NCI-H82 (cell line): ENCODE measurements around the gene GLOD4.
"Not testable (repeated sequence)": the region's sequence is repeated elsewhere in the genome, so short reads cannot be mapped to it uniquely, and the experiment has no call there.

Source experiments
- DNase-seq: peaks from one replicate; lab custom pipeline; 2025; lab: John Stamatoyannopoulos, UW

Gene GLOD4, protein sequence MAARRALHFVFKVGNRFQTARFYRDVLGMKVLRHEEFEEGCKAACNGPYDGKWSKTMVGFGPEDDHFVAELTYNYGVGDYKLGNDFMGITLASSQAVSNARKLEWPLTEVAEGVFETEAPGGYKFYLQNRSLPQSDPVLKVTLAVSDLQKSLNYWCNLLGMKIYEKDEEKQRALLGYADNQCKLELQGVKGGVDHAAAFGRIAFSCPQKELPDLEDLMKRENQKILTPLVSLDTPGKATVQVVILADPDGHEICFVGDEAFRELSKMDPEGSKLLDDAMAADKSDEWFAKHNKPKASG

DNA sequence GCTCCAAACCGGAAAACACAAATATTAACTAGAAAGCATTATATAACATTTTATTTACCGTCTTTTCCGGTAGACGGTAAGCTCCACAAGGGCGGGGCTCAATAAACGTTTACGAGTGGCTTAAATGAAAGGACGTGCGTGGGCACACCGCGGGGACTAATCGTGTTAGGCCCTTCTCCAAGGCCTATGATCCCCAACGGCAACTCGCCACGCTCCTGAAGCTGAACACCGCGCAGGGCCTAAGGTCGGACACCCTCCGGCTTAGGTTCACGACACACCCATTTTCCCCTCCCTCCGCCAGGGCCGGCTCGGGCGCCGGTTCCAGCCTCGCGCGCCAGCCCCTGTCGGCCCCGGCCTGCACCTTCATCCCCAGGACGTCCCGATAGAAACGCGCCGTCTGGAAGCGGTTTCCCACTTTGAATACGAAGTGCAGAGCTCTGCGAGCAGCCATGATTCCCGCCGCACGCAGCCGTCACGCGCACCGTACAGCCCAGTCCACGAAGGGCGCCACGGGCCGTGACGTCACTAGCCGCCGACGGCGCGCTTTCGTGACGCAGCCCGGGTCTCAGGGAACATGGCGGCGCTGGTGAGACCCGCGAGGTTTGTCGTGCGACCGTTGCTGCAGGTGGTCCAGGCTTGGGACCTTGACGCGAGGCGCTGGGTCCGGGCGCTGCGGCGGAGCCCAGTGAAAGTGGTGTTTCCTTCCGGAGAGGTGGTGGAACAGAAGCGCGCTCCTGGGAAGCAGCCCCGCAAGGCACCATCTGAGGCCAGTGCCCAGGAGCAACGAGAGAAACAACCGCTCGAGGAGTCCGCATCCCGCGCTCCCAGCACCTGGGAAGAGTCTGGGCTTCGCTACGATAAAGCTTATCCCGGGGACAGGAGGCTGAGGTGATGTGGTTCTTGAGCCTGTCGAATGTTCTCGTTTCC, at the start of gene GLOD4, which contains the start of gene MRM3:
GLOD4 (minus strand) TSS at position 476 of the 927 bp plus-strand sequence; CDS start at position 451, 25 bp downstream.
MRM3 (plus strand) TSS at position 549 of the 927 bp plus-strand sequence; CDS start at position 575, 26 bp downstream.
- DNase-seq: peak; percentile 93

DNA sequence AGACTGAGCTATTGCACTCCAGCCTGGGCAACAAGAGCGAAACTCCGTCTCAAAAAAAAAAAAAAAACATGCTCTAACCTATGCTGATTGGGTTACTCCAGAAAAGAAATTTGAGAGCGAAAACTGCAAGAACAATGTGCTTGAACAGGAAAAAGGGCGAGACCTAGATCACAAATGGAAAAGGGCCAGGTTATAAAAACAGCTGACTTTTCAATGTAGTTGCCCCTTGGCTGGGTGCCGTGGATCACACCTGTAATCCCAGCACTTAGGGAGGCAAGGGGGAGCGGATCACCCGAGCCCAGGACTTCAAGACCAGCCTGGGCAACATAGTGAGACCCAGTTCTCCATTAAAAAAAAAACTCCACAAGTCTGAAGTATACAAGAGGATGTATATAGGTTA, 48.9 kb upstream of the GLOD4 start:
- DNase-seq: no peak

DNA sequence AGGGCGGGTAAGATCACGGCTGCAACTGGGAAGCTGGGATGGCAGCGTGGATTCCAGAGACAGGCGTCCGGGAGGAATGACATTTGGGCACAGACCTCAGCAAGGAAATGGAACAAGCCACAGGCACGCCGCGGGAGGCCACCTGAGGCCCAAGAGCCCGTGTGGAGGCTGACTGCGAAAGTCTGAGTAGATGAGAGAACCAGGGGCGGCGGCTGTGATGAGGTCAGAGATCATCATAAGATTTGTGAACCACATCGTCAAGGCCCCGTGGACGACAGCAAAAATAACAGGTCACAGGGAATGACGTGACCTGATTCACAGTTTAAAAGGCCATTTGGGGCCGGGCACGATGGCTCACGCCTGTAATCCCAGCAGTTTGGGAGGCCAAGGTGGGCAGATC, 48.3 kb upstream of the GLOD4 start:
- DNase-seq: no peak

DNA sequence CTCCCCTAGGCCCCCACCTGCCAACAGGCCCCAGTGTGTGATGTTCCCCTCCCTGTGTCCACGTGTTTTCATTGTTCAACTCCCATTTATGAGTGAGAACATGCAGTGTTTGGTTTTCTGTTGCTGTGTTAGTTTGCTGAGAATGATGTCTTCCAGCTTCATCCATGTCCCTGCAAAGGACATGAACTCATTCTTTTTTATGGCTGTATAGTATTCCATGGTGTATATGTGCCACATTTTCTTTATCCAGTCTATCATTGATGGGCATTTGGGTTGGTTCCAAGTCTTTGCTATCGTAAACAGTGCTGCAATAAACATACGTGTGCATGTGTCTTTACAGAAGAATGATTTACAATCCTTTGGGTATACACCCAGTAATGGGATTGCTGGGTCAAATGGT, 47.5 kb upstream of the GLOD4 start:
- not testable (repeated sequence) for DNase-seq

DNA sequence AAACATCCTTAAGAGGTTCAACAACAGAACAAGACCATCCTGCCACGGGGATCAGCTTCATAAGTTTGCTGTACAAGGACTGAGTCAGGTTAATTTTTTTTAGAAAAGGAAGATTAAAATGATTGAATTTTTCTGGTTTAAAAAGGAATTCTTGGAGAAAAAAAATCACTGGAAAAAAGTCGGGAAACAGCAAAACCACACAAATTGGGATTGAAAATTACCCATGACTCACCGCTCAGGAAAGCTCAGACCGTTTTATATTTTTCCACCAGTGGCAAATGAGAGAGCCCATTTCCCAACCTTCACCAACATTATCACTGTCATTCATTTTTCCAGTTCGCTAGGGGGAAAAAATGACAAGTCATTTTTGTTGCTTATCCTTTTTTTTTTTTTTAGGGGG, 46.7 kb upstream of the GLOD4 start:
- DNase-seq: no peak

DNA sequence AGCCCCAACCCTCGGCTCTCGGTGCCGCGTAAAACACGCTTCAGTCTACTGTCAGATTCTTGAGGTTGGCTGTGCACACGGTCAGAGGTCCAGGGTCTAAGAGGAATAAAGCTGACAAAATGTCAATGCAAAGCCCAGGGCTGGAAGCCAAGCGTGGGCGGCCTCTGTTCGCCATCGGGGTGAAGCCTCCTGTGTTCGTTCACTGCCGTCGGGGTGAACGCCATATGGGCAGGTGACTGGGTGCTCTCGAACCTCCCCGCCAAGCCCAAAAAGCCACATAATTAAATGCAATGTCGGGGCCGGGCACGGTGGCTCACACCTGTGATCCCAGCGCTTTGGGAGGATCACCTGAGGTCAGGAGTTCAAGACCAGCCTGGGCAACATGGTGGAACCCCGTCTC, 44.7 kb upstream of the GLOD4 start:
- DNase-seq: no peak

DNA sequence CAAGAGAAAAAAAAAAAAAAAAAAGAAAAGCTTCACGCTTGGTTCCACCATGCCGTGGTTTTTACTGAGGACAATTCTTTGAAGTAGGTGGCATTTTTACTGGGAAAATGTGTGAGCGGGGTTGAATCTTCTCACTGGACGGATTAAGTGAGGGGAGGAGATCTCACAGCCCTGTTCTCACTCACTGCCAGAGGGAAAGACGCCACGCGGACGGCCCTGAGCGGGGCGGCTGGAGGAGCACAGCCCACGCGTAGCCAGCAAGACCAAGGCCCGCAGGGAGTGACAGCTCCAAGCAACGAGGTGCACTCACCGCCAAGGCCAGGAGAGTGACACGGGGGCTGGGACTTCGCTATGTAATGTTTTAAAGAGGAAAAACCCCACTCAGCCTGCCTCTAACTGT, 43.1 kb upstream of the GLOD4 start:
- DNase-seq: no peak

DNA sequence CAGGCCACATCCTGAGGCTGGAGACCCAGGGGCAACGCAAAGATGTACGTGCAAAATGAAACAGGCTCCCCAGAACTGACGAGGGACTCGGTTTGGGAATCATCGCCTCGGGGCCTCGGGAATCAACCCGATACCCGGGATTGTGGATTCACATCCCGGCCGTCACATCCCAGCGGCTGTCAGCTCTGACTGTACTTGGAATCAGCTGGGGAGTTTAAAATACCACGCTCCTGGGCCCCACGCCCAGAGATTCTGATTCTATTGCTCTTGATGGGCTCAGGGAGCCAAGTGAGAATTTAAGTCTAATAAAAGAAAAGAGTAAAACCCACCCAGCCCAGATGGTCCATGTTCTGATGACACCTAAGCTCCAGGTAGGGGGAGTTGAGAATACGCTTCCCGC, 42.3 kb upstream of the GLOD4 start:
- DNase-seq: no peak

DNA sequence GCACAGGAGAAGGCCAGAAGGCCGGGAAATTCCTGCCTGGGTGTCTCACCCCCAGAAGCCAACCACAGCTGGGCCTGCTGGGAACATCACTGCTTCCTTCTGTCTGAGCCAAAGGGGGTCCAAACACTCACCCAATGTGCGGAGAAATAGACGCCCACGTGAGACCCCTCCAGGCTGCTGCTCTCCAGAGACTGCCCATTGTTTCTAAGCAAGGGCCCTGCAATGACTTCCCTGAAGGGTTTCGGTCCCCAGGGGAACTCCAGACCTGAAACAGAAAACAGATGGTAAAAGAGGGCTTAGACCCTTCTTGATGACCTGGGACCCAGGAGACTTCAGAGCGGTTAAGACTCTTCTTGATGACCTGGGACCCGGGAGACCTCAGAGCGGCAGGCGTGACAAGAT, 41.4 kb upstream of the GLOD4 start:
- DNase-seq: peak; percentile 90

DNA sequence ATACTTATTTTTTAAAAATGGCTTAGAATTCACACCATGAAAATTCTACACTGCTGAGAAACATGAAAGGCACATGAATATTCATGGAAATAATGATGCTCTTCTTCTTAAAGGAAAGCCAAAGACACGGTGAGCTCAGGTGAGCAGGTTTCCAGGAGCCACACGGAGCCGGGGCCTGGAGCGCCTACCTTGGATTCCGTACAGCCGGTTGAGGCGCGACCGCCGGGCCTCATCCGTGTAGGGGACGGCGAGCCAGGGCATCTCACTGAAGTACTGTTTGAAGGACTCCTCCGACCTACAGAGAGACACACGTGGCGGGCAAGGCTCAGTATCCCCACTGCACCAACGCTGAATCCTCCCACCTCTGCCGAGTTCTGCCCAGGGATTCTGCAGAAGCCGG, 37.2 kb upstream of the GLOD4 start:
- DNase-seq: no peak

DNA sequence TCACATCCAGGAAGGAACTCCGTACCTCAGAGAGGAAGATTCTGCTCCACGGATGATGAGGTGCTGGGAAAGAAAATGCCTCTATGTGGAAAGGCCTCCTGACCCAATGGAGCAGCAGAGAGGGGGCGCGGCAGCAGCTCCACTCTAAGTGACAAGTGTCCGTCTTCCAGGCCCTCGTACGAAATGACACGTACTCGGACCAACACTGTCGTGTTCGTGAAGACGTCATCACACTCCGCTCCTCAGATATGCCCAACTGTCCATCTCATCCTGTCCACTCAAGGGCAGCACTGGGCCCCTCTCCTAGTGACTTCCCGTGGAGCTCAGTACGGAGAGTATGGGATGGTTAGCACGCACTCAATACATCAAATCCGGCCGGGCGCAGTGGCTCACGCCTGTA, 32.3 kb upstream of the GLOD4 start:
- no peak for DNase-seq

DNA sequence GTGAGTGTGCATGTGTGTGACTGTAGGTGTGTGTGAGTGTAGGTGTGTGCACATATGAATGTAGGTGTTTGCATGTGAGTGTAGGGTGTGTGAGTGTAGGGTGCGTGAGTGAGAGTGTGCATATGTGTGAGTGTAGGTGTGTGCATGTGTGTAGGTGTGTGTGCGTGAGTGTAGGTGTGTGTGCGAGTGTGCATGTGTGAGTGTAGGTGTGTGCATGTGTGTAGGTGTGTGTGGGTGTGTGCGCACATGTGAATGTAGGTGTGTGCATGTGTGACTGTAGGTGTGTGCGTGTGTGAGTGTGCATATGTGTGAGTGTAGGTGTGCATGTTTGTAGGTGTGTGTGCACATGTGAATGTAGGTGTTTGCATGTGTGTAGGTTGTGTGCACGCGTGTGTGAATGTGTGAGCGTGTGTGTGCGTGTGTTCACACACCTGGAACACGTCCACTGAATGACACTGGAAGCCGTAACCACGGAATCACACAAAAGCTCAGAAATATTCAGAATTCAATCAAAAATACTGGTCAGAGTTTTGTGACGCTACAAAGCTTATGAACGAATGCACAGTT, 30.6 kb upstream of the GLOD4 start:
- no peak for DNase-seq

DNA sequence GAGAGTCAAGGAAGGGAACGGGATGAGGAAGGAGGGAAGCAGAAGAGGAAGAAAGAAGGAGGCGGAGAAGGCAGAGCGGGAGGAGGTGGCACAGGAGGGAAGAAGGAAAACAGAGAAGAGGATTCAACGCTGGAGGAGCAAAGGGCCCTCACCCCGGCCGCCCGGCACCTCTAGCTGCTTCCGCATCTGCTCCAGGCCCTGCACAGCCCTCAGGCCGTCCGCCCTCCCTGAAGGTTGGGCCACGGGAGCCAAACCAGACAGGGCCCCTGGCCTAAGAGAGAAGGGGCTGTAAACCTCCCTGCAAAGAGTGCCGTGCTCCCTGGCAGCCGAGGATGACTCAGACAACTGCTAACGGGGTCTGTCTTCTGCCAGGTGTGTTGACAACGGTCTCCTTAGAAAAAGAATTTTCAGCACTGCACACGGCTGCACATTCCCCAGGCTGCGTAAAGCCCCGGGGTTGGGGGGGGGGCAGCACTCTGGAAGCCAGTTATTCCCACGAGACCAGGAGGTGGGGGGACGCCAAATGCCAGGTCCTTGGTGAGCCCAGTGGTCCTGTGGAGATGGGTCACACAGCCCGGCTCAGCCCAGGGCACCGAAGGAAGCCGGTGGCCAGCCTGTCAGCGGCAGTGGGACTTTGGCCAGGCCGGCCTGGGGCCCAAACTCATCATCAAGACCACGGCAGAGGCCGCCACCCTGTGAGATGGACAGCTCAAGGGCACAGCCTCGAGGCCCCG, 29.1 kb upstream of the GLOD4 start:
- peak; percentile 37 for DNase-seq

DNA sequence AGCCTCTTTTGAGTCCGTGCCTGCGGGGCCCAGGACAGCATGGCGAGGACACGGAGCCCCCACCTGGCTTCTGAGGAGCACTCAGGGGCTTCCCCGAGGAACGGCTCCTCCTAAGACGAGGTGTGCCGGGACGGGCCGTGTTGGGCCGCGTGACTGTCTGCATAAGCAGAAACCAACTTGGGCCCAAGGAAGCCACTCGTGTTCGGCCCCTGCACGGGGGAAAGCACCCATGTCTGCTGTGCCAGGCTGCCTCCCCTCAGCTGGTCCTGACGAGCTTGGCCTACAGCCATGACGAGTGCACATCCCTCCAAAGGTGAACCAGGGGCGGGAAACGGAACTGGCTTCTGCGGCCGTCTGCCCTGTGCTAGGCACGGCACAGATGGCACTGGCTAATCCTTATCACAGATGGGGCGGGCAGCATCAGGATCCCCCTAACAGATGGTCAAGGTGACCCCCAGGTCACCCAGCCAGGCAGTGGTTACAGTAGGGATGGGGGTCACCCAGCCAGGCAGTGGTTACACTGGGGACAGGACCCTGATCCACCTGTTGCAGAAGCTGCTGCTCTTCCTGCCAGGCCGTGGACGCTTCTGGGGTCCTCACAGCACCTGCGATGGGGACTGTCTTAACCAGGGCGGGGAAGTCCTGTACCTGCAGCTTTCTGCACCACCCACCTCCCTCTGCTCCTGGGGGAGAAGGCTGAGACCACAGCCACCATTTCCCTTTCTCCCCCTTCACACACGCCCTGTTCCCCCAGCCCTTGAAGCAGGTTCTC, 25.6 kb upstream of the GLOD4 start:
- DNase-seq: peak; percentile 88

DNA sequence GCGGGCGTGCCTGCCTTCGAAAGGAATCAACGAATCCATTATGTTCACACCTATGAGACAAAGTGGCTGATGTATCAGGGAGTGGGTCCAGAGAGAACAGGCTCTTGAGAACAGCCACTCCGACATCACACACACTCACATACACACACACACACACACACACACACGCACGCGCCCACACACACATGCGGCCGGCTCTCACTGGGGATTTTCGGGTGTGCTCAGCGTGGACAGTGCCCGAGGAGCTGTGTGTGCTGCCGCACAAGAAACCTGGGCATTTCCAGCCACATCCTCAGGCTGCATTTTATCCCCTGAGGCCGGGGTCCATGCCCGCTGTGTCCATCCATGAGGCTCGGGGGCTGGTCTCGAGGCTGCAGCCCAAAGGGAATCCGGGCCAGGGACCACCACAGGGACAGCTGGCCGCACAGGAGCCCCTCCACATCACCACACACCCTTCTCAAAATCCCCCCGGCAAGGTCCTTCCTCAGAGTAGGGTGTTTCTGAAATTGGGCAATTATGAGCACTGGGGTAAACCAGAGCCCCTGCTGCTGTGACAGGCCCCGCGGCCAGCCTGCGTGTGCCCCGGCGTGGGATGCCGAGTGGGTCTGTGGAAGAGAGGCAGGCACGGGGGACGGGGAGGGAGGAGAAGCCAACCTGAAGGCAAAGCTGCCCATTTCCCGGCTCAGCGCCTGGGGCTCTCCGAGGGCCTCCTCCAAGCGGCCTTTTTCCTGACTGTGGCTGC, 24.9 kb upstream of the GLOD4 start:
- no peak for DNase-seq

DNA sequence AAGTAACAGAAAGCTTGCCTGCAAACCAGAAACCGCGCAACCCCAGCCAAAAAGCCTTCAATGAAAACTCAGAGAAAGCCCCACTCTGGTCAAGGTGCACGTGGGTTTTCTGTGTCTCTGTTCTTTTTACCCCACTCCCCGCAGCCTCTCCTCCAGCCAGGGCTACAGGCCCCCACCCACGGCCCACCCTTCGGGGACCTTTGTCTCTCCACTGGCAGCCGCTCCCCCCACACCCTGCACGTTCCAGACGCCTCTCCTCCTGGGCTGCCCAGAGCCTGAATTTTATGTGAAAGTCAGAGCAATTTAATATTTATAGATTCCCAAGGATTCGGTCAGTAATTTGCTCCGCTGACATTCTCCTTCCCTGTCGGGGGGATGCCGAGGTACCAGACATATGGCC, 24.3 kb upstream of the GLOD4 start:
- DNase-seq: no peak

DNA sequence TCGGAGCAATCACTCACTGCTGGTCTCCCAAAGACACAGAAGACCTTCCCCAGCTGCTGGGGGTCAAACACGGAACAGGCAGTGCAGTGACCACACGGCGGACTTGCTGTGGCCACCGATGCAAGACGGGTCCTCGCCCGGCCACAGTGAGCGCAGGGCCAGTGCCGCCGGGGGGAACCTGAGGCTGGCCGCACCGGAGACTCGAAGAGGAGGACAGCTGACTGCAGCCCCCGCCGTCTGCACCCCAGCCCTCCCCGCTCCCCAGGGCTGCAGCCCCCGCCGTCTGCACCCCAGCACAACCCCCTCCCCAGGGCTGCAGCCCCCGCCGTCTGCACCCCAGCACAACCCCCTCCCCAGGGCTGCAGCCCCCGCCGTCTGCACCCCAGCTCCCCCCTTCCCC, 23.8 kb upstream of the GLOD4 start:
- DNase-seq: not testable (repeated sequence)

DNA sequence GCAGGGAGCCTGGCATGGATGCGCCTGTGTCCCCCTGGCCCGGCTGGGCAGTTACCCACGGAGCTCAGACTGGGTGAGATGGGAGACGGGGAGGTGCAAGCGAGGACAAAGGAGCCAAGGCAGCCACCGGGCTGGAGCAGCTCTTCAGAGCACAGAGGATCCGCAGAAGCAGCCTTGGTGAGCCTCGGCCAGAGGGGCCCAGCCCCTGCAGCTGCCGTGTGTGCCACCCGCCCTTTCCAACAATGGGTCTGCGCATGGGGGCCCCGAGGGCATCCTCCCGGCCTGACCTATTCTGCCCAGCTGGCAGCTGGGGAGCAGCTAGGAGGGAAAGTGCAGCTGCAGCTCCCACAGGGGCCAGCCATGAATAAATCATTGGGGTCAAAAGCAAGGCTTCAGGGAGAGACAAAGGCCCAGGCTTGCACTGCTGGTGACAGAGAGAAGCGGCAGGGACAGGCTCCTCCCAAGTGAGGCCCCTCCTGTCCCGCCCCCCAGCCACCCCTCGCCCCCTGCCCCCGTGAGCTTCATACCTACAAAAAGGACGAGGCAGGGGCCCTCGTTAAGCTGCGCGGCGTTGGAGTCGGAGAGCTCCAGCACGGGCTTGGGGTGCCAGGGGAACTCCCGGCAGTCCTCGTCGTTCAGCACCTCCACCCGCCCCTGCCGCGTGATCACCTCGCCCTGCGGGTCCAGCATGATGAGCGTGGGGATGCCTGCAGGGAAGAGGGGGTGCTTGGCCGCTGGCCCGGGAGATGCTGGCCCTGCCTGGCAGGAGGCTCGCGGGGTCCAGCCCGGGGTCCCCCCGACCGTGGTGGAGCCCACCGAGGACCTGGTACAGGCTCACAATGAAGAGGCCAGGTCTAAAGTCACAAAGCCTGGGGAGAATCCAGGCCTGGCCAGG, 22.7 kb upstream of the GLOD4 start:
- DNase-seq: no peak
